Prostate gland (tissue), 2 donors: ENCODE data around the gene CKMT2.

Experiments used
- CTCF ChIP-seq, 4 experiments: fragments of 200-600 bp in 2 of 4; fragments of 450-650 bp in 2 of 4; sonication (generic) in 2 of 4; IDR thresholded peaks; 1 replicate in 3 of 4; 2 replicates in 1 of 4; pipeline ENCODE4 v1.5.1; 2016 to 2019; ENCODE audit warnings: antibody characterized with exemption in 4 of 4, mild to moderate bottlenecking in 2 of 4, moderate library complexity in 2 of 4
- POLR2A ChIP-seq: fragments of 450-650 bp; IDR thresholded peaks from one replicate; pipeline ENCODE4 v1.6.1; 2016; ENCODE audit warnings: antibody characterized with exemption, mild to moderate bottlenecking
- POLR2AphosphoS5 ChIP-seq: sonication (generic); formaldehyde crosslinking; IDR thresholded peaks from one replicate; pipeline ENCODE4 v1.6.1; 2017; ENCODE audit warnings: antibody characterized with exemption

GRCh38 chr5:81253875-81254274, 20.8 kb downstream of the CKMT2 start:
- no peak for TF ChIP-seq CTCF (IDR thresholded peaks at IDR 0.05)
- no peak for TF ChIP-seq POLR2AphosphoS5
- no peak for TF ChIP-seq POLR2A
